Neural cell (in vitro differentiated cells): ENCODE measurements around the gene GALNT13.

Source experiments
- CTCF ChIP-seq: fragments of 450-650 bp; IDR thresholded peaks from 2 replicates; pipeline ENCODE4 v1.5.1; 2014; ENCODE audit warnings: antibody characterized with exemption, mild to moderate bottlenecking, moderate library complexity; ENCODE audit not compliant: poor library complexity, severe bottlenecking
- EP300 ChIP-seq: fragments of 450-650 bp; conservative IDR thresholded peaks from 2 replicates; pipeline ENCODE4 v1.6.1; 2014; ENCODE audit warnings: antibody characterized with exemption, mild to moderate bottlenecking, moderate library complexity; ENCODE audit not compliant: poor library complexity, severe bottlenecking
- EZH2 ChIP-seq: fragments of 200-600, 300-800 bp; shearing (Covaris generic), sonication (generic); IDR thresholded peaks from 2 replicates; pipeline ENCODE4 v1.6.1; 2014; ENCODE audit warnings: antibody characterized with exemption, low read length, borderline replicate concordance, mild to moderate bottlenecking; ENCODE audit not compliant: insufficient read depth, poor library complexity, severe bottlenecking
- POLR2AphosphoS5 ChIP-seq: IDR thresholded peaks from 2 replicates; pipeline ENCODE4 v1.6.1; 2012
- REST ChIP-seq: IDR thresholded peaks from 2 replicates; pipeline ENCODE4 v1.6.1; 2012; ENCODE audit warnings: borderline replicate concordance

- TF ChIP-seq POLR2AphosphoS5 (peak; percentile 30), CTCF (no peak), REST (no peak), EP300 (no peak), EZH2 (no peak)
Observed at GRCh38 chr2:154422251-154422650, 550.5 kb downstream of the GALNT13 start.
